Prostate gland (tissue), 2 donors: ENCODE measurements around the gene ATP6AP1. TPM values are rescaled to one million over a fixed set of nuclear protein-coding genes. Genes with fewer than 3 reads are reported as not detected.
A peak's percentile ranks its signal among the peaks of the same experiment; 100 is the strongest.

Experiments
- DNase-seq: peaks from one replicate; pipeline ENCODE4 v3.0.0-alpha.2; 2019; ENCODE audit warnings: low spot score
- H3K27ac ChIP-seq, 2 donors: fragments of 200-600 bp; sonication (generic); 2 replicates each; pipeline ENCODE4 v1.5.1; 2017 to 2019
- H3K27me3 ChIP-seq: fragments of 200-600 bp; sonication (generic); replicated peaks from 2 replicates; pipeline ENCODE4 v1.5.1; 2019; ENCODE audit not compliant: insufficient read depth
- H3K36me3 ChIP-seq, 2 donors: fragments of 200-600 bp; sonication (generic); 1 replicate in 1 of 2; 2 replicates in 1 of 2; pipeline versions ENCODE4 v1.5.1 to v1.8.1; 2017 to 2019
- H3K4me1 ChIP-seq: fragments of 200-600 bp; sonication (generic); replicated peaks from 2 replicates; pipeline ENCODE4 v1.5.1; 2019
- H3K4me3 ChIP-seq, 2 donors: fragments of 200-600 bp; sonication (generic); 2 replicates each; pipeline ENCODE4 v1.5.1; 2017 to 2019
- H3K9me3 ChIP-seq: fragments of 200-600 bp; sonication (generic); 2 replicates; pipeline ENCODE4 v1.5.1; 2017
- POLR2A ChIP-seq: fragments of 450-650 bp; IDR thresholded peaks from one replicate; pipeline ENCODE4 v1.6.1; 2016; ENCODE audit warnings: antibody characterized with exemption, mild to moderate bottlenecking
- POLR2AphosphoS5 ChIP-seq: sonication (generic); formaldehyde crosslinking; IDR thresholded peaks from one replicate; pipeline ENCODE4 v1.6.1; 2017; ENCODE audit warnings: antibody characterized with exemption
- WGBS: methylation state at CpG from one replicate; pipeline ENCODE4 v1.1.5; 2018; 5-methylcytosine and 5-hydroxymethylcytosine counted together
- intact Hi-C: fragments of 100-400 bp; cut with DNase I; formaldehyde crosslinking; loops from one replicate; pipeline ENCODE4 v1.14.2; 2022
- total RNA-seq, 2 donors: library from RNA; depleted of rRNA; stranded (reverse); fragments of >200 nt; gene quantifications; one replicate each; pipeline ENCODE4 v1.1.0, GENCODE V29; 2016
- TF ChIP-seq, protein P1 (sequence below), 4 experiments: fragments of 200-600 bp in 2 of 4; fragments of 450-650 bp in 2 of 4; sonication (generic) in 2 of 4; IDR thresholded peaks; 1 replicate in 3 of 4; 2 replicates in 1 of 4; pipeline ENCODE4 v1.5.1; 2016 to 2019; ENCODE audit warnings: antibody characterized with exemption in 4 of 4, mild to moderate bottlenecking in 2 of 4, moderate library complexity in 2 of 4

Gene ATP6AP1
- total RNA-seq, 2 donors from 2014 or later = 110 to 149 TPM

DNA sequence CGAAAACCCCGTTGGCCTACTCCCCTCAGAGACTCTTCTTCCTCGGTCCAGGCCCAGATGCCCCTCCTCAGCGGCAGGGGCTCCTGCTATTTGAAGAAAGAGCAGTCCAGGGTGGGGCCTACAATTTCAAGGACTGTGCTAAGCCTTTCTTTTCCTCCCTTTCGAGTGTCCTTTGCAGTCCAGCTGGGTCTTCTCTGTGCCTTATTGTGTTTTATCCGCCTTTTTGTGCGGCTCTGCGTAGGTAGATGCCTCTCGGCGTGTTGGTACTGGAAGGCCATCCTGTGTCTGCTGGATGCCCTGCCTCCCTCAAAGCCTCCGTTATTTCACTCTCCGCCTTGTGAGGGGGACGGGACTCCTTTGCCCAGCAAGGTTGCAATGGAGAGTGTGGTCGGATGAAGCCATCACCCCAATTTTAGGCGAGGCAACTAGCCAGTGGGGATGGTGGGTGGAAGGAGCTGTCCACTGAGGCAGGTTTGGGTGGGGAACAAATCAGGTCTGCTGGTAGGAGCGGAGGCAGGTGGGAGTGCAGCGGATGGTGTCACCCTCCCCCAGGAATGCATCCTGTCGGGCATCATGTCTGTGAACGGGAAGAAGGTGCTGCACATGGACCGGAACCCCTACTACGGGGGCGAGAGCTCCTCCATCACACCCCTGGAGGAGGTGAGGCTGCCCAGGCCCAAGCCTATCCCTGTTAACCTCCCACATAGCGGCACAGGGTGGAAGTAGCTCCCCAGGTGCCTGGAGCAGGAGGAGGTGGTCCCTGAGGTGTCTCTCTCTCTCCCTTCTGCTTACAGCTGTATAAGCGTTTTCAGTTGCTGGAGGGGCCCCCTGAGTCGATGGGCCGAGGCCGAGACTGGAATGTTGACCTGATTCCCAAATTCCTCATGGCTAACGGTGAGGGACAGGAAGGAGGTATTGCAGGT is 9.8 kb downstream of the ATP6AP1 start:
- Histone ChIP-seq H3K27me3 (no peaks in the 10 kb centered on the region), H3K9me3 (no peaks in the 10 kb centered on the region), H3K4me1 (no peaks in the 10 kb centered on the region), H3K27ac (peak overlapping the region; percentile 79 to 87), H3K36me3 (no peaks in the 10 kb centered on the region), H3K4me3 (peak overlapping the region; percentile 55 to 61)
- TF ChIP-seq, protein P1, sequence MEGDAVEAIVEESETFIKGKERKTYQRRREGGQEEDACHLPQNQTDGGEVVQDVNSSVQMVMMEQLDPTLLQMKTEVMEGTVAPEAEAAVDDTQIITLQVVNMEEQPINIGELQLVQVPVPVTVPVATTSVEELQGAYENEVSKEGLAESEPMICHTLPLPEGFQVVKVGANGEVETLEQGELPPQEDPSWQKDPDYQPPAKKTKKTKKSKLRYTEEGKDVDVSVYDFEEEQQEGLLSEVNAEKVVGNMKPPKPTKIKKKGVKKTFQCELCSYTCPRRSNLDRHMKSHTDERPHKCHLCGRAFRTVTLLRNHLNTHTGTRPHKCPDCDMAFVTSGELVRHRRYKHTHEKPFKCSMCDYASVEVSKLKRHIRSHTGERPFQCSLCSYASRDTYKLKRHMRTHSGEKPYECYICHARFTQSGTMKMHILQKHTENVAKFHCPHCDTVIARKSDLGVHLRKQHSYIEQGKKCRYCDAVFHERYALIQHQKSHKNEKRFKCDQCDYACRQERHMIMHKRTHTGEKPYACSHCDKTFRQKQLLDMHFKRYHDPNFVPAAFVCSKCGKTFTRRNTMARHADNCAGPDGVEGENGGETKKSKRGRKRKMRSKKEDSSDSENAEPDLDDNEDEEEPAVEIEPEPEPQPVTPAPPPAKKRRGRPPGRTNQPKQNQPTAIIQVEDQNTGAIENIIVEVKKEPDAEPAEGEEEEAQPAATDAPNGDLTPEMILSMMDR (IDR thresholded peaks at IDR 0.05) = no peak
- TF ChIP-seq POLR2A = no peak
- DNase-seq = no peak
- WGBS = 16% methylated on average over 11 of the region's 28 CpGs
- intact Hi-C loops = loop anchor here (5.0 kb wide), 2 partner anchors 36 to 49 kb away; partner anchors contain the start of gene UBL4A

DNA sequence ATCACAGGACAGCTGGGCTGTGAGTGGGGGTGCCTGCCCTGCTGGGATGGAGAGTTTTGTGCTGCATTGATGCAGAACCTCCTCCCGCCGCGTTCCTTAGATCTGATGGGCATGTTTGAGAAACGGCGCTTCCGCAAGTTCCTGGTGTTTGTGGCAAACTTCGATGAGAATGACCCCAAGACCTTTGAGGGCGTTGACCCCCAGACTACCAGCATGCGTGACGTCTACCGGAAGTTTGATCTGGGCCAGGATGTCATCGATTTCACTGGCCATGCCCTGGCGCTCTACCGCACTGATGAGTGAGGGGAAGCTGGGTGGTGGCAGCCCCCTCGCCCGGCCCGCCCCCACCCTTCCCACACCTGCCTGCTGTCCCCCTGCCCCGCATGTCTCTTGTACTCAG is 11.4 kb downstream of the ATP6AP1 start:
- no peak overlapping the region for H3K27ac ChIP-seq
- TF ChIP-seq POLR2A (no peak), POLR2AphosphoS5 (no peak)
- TF ChIP-seq, protein P1 (IDR thresholded peaks at IDR 0.05) = no peak
- DNase-seq = no peak
- no peaks in the 10 kb centered on the region for H3K36me3 ChIP-seq
- no peak overlapping the region for H3K4me3 ChIP-seq
- H3K27me3 ChIP-seq = no peaks in the 10 kb centered on the region
- H3K4me1 ChIP-seq = no peaks in the 10 kb centered on the region
- intact Hi-C loops = loop anchor here (5.0 kb wide), 2 partner anchors 38 to 47 kb away; partner anchors contain the start of gene UBL4A
- WGBS = 85% methylated on average over 11 of the region's 18 CpGs
- no peaks in the 10 kb centered on the region for H3K9me3 ChIP-seq

DNA sequence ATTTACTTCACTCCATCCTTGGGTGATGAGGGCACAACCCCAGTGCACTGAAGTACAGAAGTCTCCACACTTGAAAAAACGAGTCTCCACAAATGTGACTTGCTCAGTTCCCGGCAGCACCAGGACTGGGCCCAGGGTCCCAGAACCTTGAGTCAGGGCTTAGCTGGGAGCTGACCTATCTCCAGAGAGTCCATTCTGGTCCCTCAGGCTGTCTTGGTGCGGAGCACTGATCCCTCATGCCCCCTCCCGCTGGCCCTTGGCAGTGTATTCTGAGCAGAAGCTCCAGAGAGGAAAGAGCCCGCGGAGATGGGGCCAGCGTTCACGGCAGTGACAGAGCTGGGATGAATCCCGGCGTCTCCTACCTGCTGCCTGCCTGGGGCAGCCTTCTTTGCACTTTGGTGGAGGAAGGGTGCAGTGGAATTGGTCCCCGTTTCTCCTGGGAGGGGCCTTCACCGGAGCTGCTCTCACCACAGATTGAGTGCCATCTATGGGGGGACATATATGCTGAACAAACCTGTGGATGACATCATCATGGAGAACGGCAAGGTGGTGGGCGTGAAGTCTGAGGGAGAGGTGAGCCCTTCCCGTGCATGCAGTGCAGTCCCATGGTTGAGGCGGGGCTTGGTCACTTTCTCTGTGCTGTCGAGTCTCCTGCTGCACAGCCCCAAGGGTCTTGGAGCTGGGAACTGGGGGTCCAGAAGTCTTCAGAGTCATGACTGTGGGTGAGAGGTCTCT is 12.3 kb downstream of the ATP6AP1 start:
- Histone ChIP-seq H3K4me1 (no peaks in the 10 kb centered on the region), H3K27ac (no peak overlapping the region), H3K9me3 (no peaks in the 10 kb centered on the region), H3K27me3 (no peaks in the 10 kb centered on the region), H3K36me3 (no peaks in the 10 kb centered on the region), H3K4me3 (no peak overlapping the region)
- intact Hi-C loops = no loop called here
- WGBS = 76% methylated on average over 14 of the region's 17 CpGs
- TF ChIP-seq POLR2AphosphoS5 (no peak), POLR2A (no peak)
- TF ChIP-seq, protein P1 (IDR thresholded peaks at IDR 0.05) = no peak
- no peak for DNase-seq

DNA sequence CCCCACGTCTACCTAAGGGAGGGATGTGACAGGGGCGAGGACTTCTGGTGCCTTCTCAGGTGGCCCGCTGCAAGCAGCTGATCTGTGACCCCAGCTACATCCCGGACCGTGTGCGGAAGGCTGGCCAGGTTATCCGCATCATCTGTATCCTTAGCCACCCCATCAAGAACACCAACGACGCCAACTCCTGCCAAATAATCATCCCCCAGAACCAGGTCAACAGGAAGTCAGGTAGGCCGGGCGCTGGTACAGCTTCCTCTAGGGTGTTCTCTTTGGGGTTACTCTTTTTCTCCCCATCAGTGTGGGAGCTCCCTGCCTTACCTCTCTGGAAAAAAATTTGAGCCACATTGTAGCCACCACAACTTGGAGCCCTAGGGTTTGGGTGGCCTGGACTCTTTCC is 13.1 kb downstream of the ATP6AP1 start:
- H3K9me3 ChIP-seq = no peaks in the 10 kb centered on the region
- no peaks in the 10 kb centered on the region for H3K27me3 ChIP-seq
- WGBS = 70% methylated on average over 2 of the region's 11 CpGs
- no peak overlapping the region for H3K4me3 ChIP-seq
- no peaks in the 10 kb centered on the region for H3K4me1 ChIP-seq
- no peak for TF ChIP-seq POLR2AphosphoS5
- TF ChIP-seq POLR2A = no peak
- TF ChIP-seq, protein P1 (IDR thresholded peaks at IDR 0.05) = no peak
- H3K27ac ChIP-seq = no peak overlapping the region
- intact Hi-C loops = no loop called here
- no peaks in the 10 kb centered on the region for H3K36me3 ChIP-seq
- DNase-seq = no peak
